IMR-90 (cell line): ENCODE results near the gene UGT1A7. TPM values are rescaled to one million over a fixed set of nuclear protein-coding genes. Genes with fewer than 3 reads are reported as not detected.

Source experiments
- ATAC-seq: fragments of 200-7000 bp; cut with Tn5 transposase; 2 replicates; pipeline ENCODE4 v1.9.1; 2020; ENCODE audit warnings: low read depth, mild to moderate bottlenecking, moderate library complexity
- BruUV-seq: library from RNA; stranded (reverse); fragments of 400-500 nt; replicated peaks from 2 replicates; lab custom pipeline; 2021; lab: Mats Ljungman, UMichigan
- CTCF ChIA-PET: fragments of 300-600 bp; formaldehyde crosslinking; extraction: SDS; loops from one replicate; lab custom pipeline; 2021; ENCODE audit warnings: antibody characterized with exemption; lab: Yijun Ruan, JAX
- POLR2A ChIA-PET: fragments of 300-600 bp; sonication (Branson Sonifier 250); formaldehyde crosslinking; loops from one replicate; lab custom pipeline; 2022; ENCODE audit warnings: antibody characterized with exemption; ENCODE audit not compliant: unreplicated experiment; lab: Charles Lee
- DNase-seq: peaks from one replicate; pipeline ENCODE4 v3.0.0; 2013
- H2AFZ ChIP-seq: replicated peaks from 2 replicates; pipeline ENCODE3; 2013; ENCODE audit warnings: low read length, mild to moderate bottlenecking; ENCODE audit not compliant: poor library complexity
- H2AK5ac ChIP-seq: 2 replicates; pipeline ENCODE4 v1.6.1; 2013; ENCODE audit warnings: low read depth, low read length, inconsistent platforms
- H2AK9ac ChIP-seq: replicated peaks from 2 replicates; pipeline ENCODE3; 2013; ENCODE audit warnings: mild to moderate bottlenecking, low read depth, low read length, moderate library complexity; ENCODE audit not compliant: poor library complexity
- H2BK120ac ChIP-seq: 2 replicates; pipeline ENCODE4 v1.6.1; 2013; ENCODE audit warnings: low read depth, low read length, inconsistent platforms
- H2BK15ac ChIP-seq: 3 replicates; pipeline ENCODE4 v1.6.1; 2013; ENCODE audit warnings: low read depth, low read length, inconsistent platforms
- H2BK20ac ChIP-seq: 2 replicates; pipeline ENCODE4 v1.6.1; 2013; ENCODE audit warnings: low read depth, mild to moderate bottlenecking, inconsistent platforms, low read length, moderate library complexity
- H2BK5ac ChIP-seq: 2 replicates; pipeline ENCODE4 v1.6.1; 2013; ENCODE audit warnings: mild to moderate bottlenecking, low read depth, low read length, inconsistent platforms; ENCODE audit not compliant: poor library complexity, severe bottlenecking
- H3K14ac ChIP-seq: replicated peaks from 2 replicates; pipeline ENCODE4 v1.6.1; 2013; ENCODE audit warnings: low read depth, low read length, inconsistent platforms
- H3K18ac ChIP-seq: 2 replicates; pipeline ENCODE4 v1.6.1; 2013; ENCODE audit warnings: low read depth, low read length, control low read depth
- H3K23ac ChIP-seq: 2 replicates; pipeline ENCODE4 v1.6.1; 2013; ENCODE audit warnings: low read depth, low read length, inconsistent platforms
- H3K27ac ChIP-seq: 2 replicates; pipeline ENCODE4 v1.5.1; 2013; ENCODE audit warnings: mild to moderate bottlenecking, control low read depth, low read length; ENCODE audit not compliant: insufficient read depth
- H3K27me3 ChIP-seq: 2 replicates; pipeline ENCODE4 v1.6.1; 2013; ENCODE audit warnings: low read length; ENCODE audit not compliant: control insufficient read depth, insufficient read depth
- H3K36me3 ChIP-seq: 2 replicates; pipeline ENCODE4 v1.6.1; 2013; ENCODE audit warnings: low read length, mixed read lengths; ENCODE audit not compliant: control insufficient read depth, insufficient read depth
- H3K4ac ChIP-seq: 2 replicates; pipeline ENCODE4 v1.6.1; 2013; ENCODE audit warnings: low read depth, low read length, inconsistent platforms
- H3K4me1 ChIP-seq: 2 replicates; pipeline ENCODE4 v1.6.1; 2013; ENCODE audit warnings: low read length, mixed read lengths; ENCODE audit not compliant: control insufficient read depth, insufficient read depth
- H3K4me2 ChIP-seq: 2 replicates; pipeline ENCODE4 v1.6.1; 2013; ENCODE audit warnings: low read depth, mild to moderate bottlenecking, control low read depth, low read length, moderate library complexity
- H3K4me3 ChIP-seq: 2 replicates; pipeline ENCODE4 v1.5.1; 2013; ENCODE audit warnings: low read depth, mild to moderate bottlenecking, control low read depth, low read length, moderate library complexity; ENCODE audit not compliant: insufficient read depth
- H3K56ac ChIP-seq: 2 replicates; pipeline ENCODE4 v1.6.1; 2013; ENCODE audit warnings: low read length, inconsistent platforms; ENCODE audit not compliant: insufficient read depth; ENCODE audit errors: extremely low read depth
- H3K79me1 ChIP-seq, 2 experiments: 2 replicates each; pipeline ENCODE4 v1.6.1; 2013; ENCODE audit warnings: low read length in 2 of 2, inconsistent platforms in 1 of 2, low read depth in 1 of 2
- H3K9ac ChIP-seq: 2 replicates; pipeline ENCODE4 v1.6.1; 2013; ENCODE audit warnings: low read depth, low read length, control low read depth
- H3K9me1 ChIP-seq: 2 replicates; pipeline ENCODE4 v1.6.1; 2013; ENCODE audit warnings: low read length, inconsistent platforms; ENCODE audit not compliant: insufficient read depth
- H3K9me3 ChIP-seq: 2 replicates; pipeline ENCODE4 v1.6.1; 2013; ENCODE audit warnings: low read length; ENCODE audit not compliant: control insufficient read depth, insufficient read depth
- H4K20me1 ChIP-seq: 2 replicates; pipeline ENCODE4 v1.6.1; 2013; ENCODE audit warnings: low read length, inconsistent platforms; ENCODE audit not compliant: insufficient read depth
- H4K5ac ChIP-seq: 2 replicates; pipeline ENCODE4 v1.6.1; 2013; ENCODE audit warnings: mild to moderate bottlenecking, low read depth, low read length, control low read depth
- H4K8ac ChIP-seq, 2 experiments: 2 replicates each; pipeline ENCODE4 v1.6.1; 2013; ENCODE audit warnings: low read depth in 2 of 2, low read length in 2 of 2, control low read depth in 1 of 2, inconsistent platforms in 1 of 2
- H4K91ac ChIP-seq: 2 replicates; pipeline ENCODE4 v1.6.1; 2013; ENCODE audit warnings: low read depth, low read length, inconsistent platforms; ENCODE audit not compliant: insufficient read depth
- FOS ChIP-seq: fragments of 150-350 bp; IDR thresholded peaks from 2 replicates; pipeline ENCODE4 v1.6.1; 2016; ENCODE audit warnings: low read depth, low read length
- POLR2A ChIP-seq: IDR thresholded peaks from 2 replicates; pipeline ENCODE4 v1.6.1; 2012; ENCODE audit warnings: mild to moderate bottlenecking, low read depth, low read length
- WGBS, 2 experiments: methylation state at CpG; one replicate each; pipeline versions ENCODE4 v1.1.5 to v1.1.7; 2013; ENCODE audit warnings: missing lambda C conversion rate in 2 of 2; ENCODE audit not compliant: insufficient read length in 1 of 2; ENCODE audit errors: extremely low coverage in 2 of 2; 5-methylcytosine and 5-hydroxymethylcytosine counted together
- dilution Hi-C: fragments of 300-500 bp; cut with HindIII; formaldehyde crosslinking; loops from one replicate; pipeline ENCODE4 v1.14.3; 2018; ENCODE audit warnings: low sequenced_read_pairs; ENCODE audit not compliant: unreplicated experiment
- in situ Hi-C: fragments of 300-500 bp; cut with MboI; formaldehyde crosslinking; loops from 3 replicates; pipeline ENCODE4 v1.14.3; 2019; ENCODE audit warnings: low sequenced_read_pairs, inconsistent platforms, mixed read lengths
- intact Hi-C: fragments of 100-400 bp; cut with micrococcal nuclease; formaldehyde crosslinking; loops from 2 replicates; pipeline ENCODE4 v1.10.0; 2022
- polyA plus RNA-seq, 3 experiments: library from polyadenylated mRNA; depleted of rRNA; stranded (reverse); fragments of >200 nt; gene quantifications; 2 replicates each; pipeline ENCODE4 v1.2.3, GENCODE V29; 2012; ENCODE audit warnings: low replicate concordance in 1 of 3
- total RNA-seq: library from RNA; depleted of rRNA; stranded (reverse); fragments of >200 nt; gene quantifications from 2 replicates; pipeline ENCODE4 v1.2.3, GENCODE V29; 2012

Gene UGT1A7
- total and polyA plus RNA-seq, 2 of the 4 experiments (the other 2 are of a cell fraction): not detected

GRCh38 chr2:233821196-233821595 is 139.5 kb downstream of the UGT1A7 start:
- H2AFZ ChIP-seq: no peak overlapping the region
- no peak overlapping the region for H2BK120ac ChIP-seq
- H2BK20ac ChIP-seq: no peak overlapping the region
- H3K27ac ChIP-seq: no peak overlapping the region
- BruUV-seq: no TSS peak
- no peak overlapping the region for H3K56ac ChIP-seq
- no peak overlapping the region for H2BK15ac ChIP-seq
- no peak for ATAC-seq
- H4K5ac ChIP-seq: no peak overlapping the region
- no CpG with 5 or more reads among the region's 3 CpGs for WGBS, 2 experiments
- H3K9me3 ChIP-seq: no peaks in the 10 kb centered on the region
- H3K4me2 ChIP-seq: no peak overlapping the region
- H3K23ac ChIP-seq: no peak overlapping the region
- POLR2A ChIA-PET: no interaction called here
- no peak overlapping the region for H2AK9ac ChIP-seq
- H2AK5ac ChIP-seq: no peak overlapping the region
- in situ Hi-C loops: no loop called here
- H4K91ac ChIP-seq: no peak overlapping the region
- no peak overlapping the region for H3K4me3 ChIP-seq
- CTCF ChIA-PET: no interaction called here
- no peaks in the 10 kb centered on the region for H3K9me1 ChIP-seq
- no peak overlapping the region for H3K14ac ChIP-seq
- no peak overlapping the region for H3K4ac ChIP-seq
- no peak overlapping the region for H3K18ac ChIP-seq
- intact Hi-C loops: no loop called here
- DNase-seq: no peak
- no peaks in the 10 kb centered on the region for H4K20me1 ChIP-seq
- dilution Hi-C loops: no loop called here
- TF ChIP-seq POLR2A (no peak), FOS (no peak)
- H3K27me3 ChIP-seq: peaks cover 10% of the 10 kb centered on the region
- H3K36me3 ChIP-seq: no peaks in the 10 kb centered on the region
- no peak overlapping the region for H4K8ac ChIP-seq
- no peaks in the 10 kb centered on the region for H3K4me1 ChIP-seq
- H3K79me1 ChIP-seq: no peaks in the 10 kb centered on the region
- no peak overlapping the region for H2BK5ac ChIP-seq
- H3K9ac ChIP-seq: no peak overlapping the region
